Sigmoid colon (tissue), 7 donors: ENCODE measurements around the gene MFSD6L. TPM values are rescaled to one million over a fixed set of nuclear protein-coding genes. Genes with fewer than 3 reads are reported as not detected.

Experiments used
- DNase-seq: peaks from one replicate; pipeline ENCODE4 v3.0.0-alpha.2; 2019
- H3K27ac ChIP-seq, 4 donors: fragments of 200-600 bp; sonication (generic); one replicate each; pipeline ENCODE4 v1.5.1; 2016 to 2019; ENCODE audit warnings: mild to moderate bottlenecking in 1 of 4
- H3K27me3 ChIP-seq, 3 donors: fragments of 200-600 bp; sonication (generic); one replicate each; pipeline ENCODE4 v1.5.1; 2019; ENCODE audit warnings: mild to moderate bottlenecking in 1 of 3
- H3K36me3 ChIP-seq, 4 donors: fragments of 200-600 bp; sonication (generic); one replicate each; pipeline ENCODE4 v1.5.1; 2016 to 2019
- H3K4me1 ChIP-seq, 4 donors: fragments of 200-600 bp; sonication (generic); one replicate each; pipeline ENCODE4 v1.5.1; 2017 to 2019
- H3K4me3 ChIP-seq, 4 donors: fragments of 200-600 bp; sonication (generic); one replicate each; pipeline ENCODE4 v1.5.1; 2017 to 2019; ENCODE audit warnings: mild to moderate bottlenecking in 2 of 4, moderate library complexity in 1 of 4
- H3K9me3 ChIP-seq, 4 donors: fragments of 200-600 bp in 3 of 4; sonication (generic) in 3 of 4; one replicate each; pipeline versions ENCODE4 v1.5.1 to v1.6.1; 2013 to 2019
- CTCF ChIP-seq, 4 experiments: fragments of 450-650 bp in 3 of 4; fragments of 200-600 bp in 1 of 4; IDR thresholded peaks; one replicate each; pipeline ENCODE4 v1.5.1; 2016 to 2019; ENCODE audit warnings: antibody characterized with exemption in 4 of 4, mild to moderate bottlenecking in 3 of 4, moderate library complexity in 2 of 4
- EP300 ChIP-seq, 4 donors: sonication (generic); formaldehyde crosslinking; IDR thresholded peaks; one replicate each; pipeline ENCODE4 v1.6.1; 2017; ENCODE audit warnings: antibody characterized with exemption in 4 of 4
- POLR2A ChIP-seq, 2 donors: fragments of 450-650 bp; IDR thresholded peaks; one replicate each; pipeline ENCODE4 v1.6.1; 2016; ENCODE audit warnings: antibody characterized with exemption in 2 of 2, mild to moderate bottlenecking in 2 of 2, moderate library complexity in 2 of 2
- POLR2AphosphoS5 ChIP-seq, 4 donors: sonication (generic); formaldehyde crosslinking; IDR thresholded peaks; one replicate each; pipeline ENCODE4 v1.6.1; 2017; ENCODE audit warnings: antibody characterized with exemption in 4 of 4
- WGBS, 2 donors: extraction: QIAGEN DNeasy Blood & Tissue Kit; methylation state at CpG; one replicate each; pipeline ENCODE4 v1.1.7; 2013; 5-methylcytosine and 5-hydroxymethylcytosine counted together
- intact Hi-C: fragments of 100-400 bp; cut with DNase I; formaldehyde crosslinking; loops from one replicate; pipeline ENCODE4 v1.15.1; 2023
- polyA plus RNA-seq, 3 donors: library from polyadenylated mRNA; stranded (reverse); fragments of 200-250 nt; gene quantifications; one replicate each; pipeline ENCODE4 v1.2.3, GENCODE V29; 2013
- total RNA-seq, 4 donors: library from RNA; depleted of rRNA; stranded (reverse); fragments of >200 nt; gene quantifications; one replicate each; pipeline ENCODE4 v1.1.0, GENCODE V29; 2016
- donor health status: healthy with polysubstance abuse.
- donor health status: Bipolar disorder and iron deficiency.
- donor health status: healthy.

The MFSD6L gene
- total and polyA plus RNA-seq, 7 donors, result 0.69 to 4.9 (median 1.2) TPM; not detected in 4

GRCh38 chr17:8843344-8843743 is 44.2 kb upstream of the MFSD6L start:
- DNase-seq, result peak; percentile 1
- TF ChIP-seq POLR2A (IDR thresholded peaks at IDR 0.05), result no peak
- TF ChIP-seq POLR2AphosphoS5 (IDR thresholded peaks at IDR 0.05), result no peak
- TF ChIP-seq EP300 (IDR thresholded peaks at IDR 0.05), result no peak
- no peak for TF ChIP-seq CTCF (IDR thresholded peaks at IDR 0.05)
- Histone ChIP-seq H3K36me3 (no peaks in the 10 kb centered on the region), H3K4me1 (no peaks in the 10 kb centered on the region), H3K9me3 (no peaks in the 10 kb centered on the region), H3K4me3 (no peak overlapping the region), H3K27ac (no peak overlapping the region), H3K27me3 (no peaks in the 10 kb centered on the region)
- WGBS, 2 donors, result 31 to 57% methylated on average over 2 of the region's 2 CpGs
- intact Hi-C loops, result no loop called here

- H3K9me3 ChIP-seq, result no peaks in the 10 kb centered on the region
- H3K4me1 ChIP-seq, result no peaks in the 10 kb centered on the region
- WGBS, 2 donors, result 71 to 80% methylated on average over 4 of the region's 4 CpGs
- peaks cover 0 to 9% (median 0%) of the 10 kb centered on the region in 3 donors for H3K27me3 ChIP-seq
- TF ChIP-seq CTCF (IDR thresholded peaks at IDR 0.05), result no peak
- no peak for TF ChIP-seq POLR2A (IDR thresholded peaks at IDR 0.05)
- TF ChIP-seq POLR2AphosphoS5 (IDR thresholded peaks at IDR 0.05), result no peak
- no peak for TF ChIP-seq EP300 (IDR thresholded peaks at IDR 0.05)
- H3K4me3 ChIP-seq, result no peak overlapping the region
- intact Hi-C loops, result no loop called here
- H3K36me3 ChIP-seq, result no peaks in the 10 kb centered on the region
- DNase-seq, result peak; percentile 4
- no peak overlapping the region for H3K27ac ChIP-seq
Measured at GRCh38 chr17:8841844-8842243, 42.7 kb upstream of the MFSD6L start.

GRCh38 chr17:8839410-8839935 is 40.3 kb upstream of the MFSD6L start:
- intact Hi-C loops, result no loop called here
- Histone ChIP-seq H3K27me3 (peaks cover 0 to 22% (median 0%) of the 10 kb centered on the region in 3 donors), H3K4me3 (no peak overlapping the region), H3K4me1 (no peaks in the 10 kb centered on the region), H3K27ac (no peak overlapping the region), H3K9me3 (no peaks in the 10 kb centered on the region), H3K36me3 (no peaks in the 10 kb centered on the region)
- 42 to 69% methylated on average over 11 of the region's 11 CpGs for WGBS, 2 donors
- peak; percentile 37 for DNase-seq
- TF ChIP-seq CTCF (IDR thresholded peaks at IDR 0.05), result no peak
- TF ChIP-seq EP300 (IDR thresholded peaks at IDR 0.05), result no peak
- TF ChIP-seq POLR2A (IDR thresholded peaks at IDR 0.05), result no peak
- no peak for TF ChIP-seq POLR2AphosphoS5 (IDR thresholded peaks at IDR 0.05)

- peaks cover 0 to 25% (median 3%) of the 10 kb centered on the region in 3 donors for H3K27me3 ChIP-seq
- intact Hi-C loops, result no loop called here
- no peaks in the 10 kb centered on the region for H3K4me1 ChIP-seq
- 91 to 94% methylated on average over 12 of the region's 12 CpGs for WGBS, 2 donors
- no peak for TF ChIP-seq POLR2AphosphoS5 (IDR thresholded peaks at IDR 0.05)
- no peak for TF ChIP-seq POLR2A (IDR thresholded peaks at IDR 0.05)
- no peak for TF ChIP-seq CTCF (IDR thresholded peaks at IDR 0.05)
- TF ChIP-seq EP300 (IDR thresholded peaks at IDR 0.05), result no peak
- no peak overlapping the region for H3K27ac ChIP-seq
- no peaks in the 10 kb centered on the region for H3K9me3 ChIP-seq
- no peaks in the 10 kb centered on the region for H3K36me3 ChIP-seq
- peak; percentile 35 for DNase-seq
- no peak overlapping the region for H3K4me3 ChIP-seq
Measured at GRCh38 chr17:8838551-8839095, 39.5 kb upstream of the MFSD6L start.
